Caco-2 (cell line): Measurements from ENCODE around the gene GPR107. TPM values are rescaled to one million over a fixed set of nuclear protein-coding genes. Genes with fewer than 3 reads are reported as not detected.

Experiments used
- BruUV-seq: library from RNA; stranded (reverse); fragments of 400-500 nt; replicated peaks from 2 replicates; lab custom pipeline; 2021; lab: Mats Ljungman, UMichigan
- CTCF ChIA-PET: fragments of 300-600 bp; sonication (Branson Sonifier 250); formaldehyde crosslinking; loops from one replicate; lab custom pipeline; 2022; ENCODE audit warnings: antibody characterized with exemption; lab: Charles Lee
- POLR2A ChIA-PET: fragments of 300-600 bp; sonication (Branson Sonifier 250); formaldehyde crosslinking; loops from one replicate; lab custom pipeline; 2022; ENCODE audit warnings: antibody characterized with exemption; lab: Charles Lee
- DNase-seq, 2 experiments: peaks; one replicate each; pipeline versions ENCODE4 v3.0.0 to v3.0.0-alpha.2; 2020 to 2022
- H3K27me3 ChIP-seq: replicated peaks from 2 replicates; pipeline ENCODE4 v1.6.0; 2011; ENCODE audit warnings: low read length; ENCODE audit not compliant: control insufficient read depth, insufficient read depth
- H3K36me3 ChIP-seq: 2 replicates; pipeline ENCODE4 v1.5.1; 2011; ENCODE audit warnings: low read length; ENCODE audit not compliant: control insufficient read depth, insufficient read depth
- H3K4me1 ChIP-seq: fragments of 250-450 bp; sonication (Bioruptor Pico); 2 replicates; pipeline ENCODE4 v1.5.1; 2020; ENCODE audit warnings: mild to moderate bottlenecking
- H3K4me3 ChIP-seq: 2 replicates; pipeline ENCODE4 v1.5.1; 2011; ENCODE audit warnings: low read depth, mild to moderate bottlenecking, control low read depth, low read length
- H3K9me3 ChIP-seq: fragments of 250-450 bp; sonication (Bioruptor Pico); 2 replicates; pipeline ENCODE4 v1.5.1; 2020; ENCODE audit warnings: mild to moderate bottlenecking, moderate library complexity
- H3K27ac Mint-ChIP-seq: one replicate; pipeline ENCODE4 v1.8.0; 2022; ENCODE audit warnings: mixed read lengths; ENCODE audit not compliant: unreplicated experiment
- H3K27me3 Mint-ChIP-seq: one replicate; pipeline ENCODE4 v1.8.0; 2022; ENCODE audit warnings: mixed read lengths; ENCODE audit not compliant: insufficient read depth, unreplicated experiment
- H3K36me3 Mint-ChIP-seq: one replicate; pipeline ENCODE4 v1.8.0; 2022; ENCODE audit warnings: mild to moderate bottlenecking, mixed read lengths; ENCODE audit not compliant: insufficient read depth, unreplicated experiment
- H3K4me1 Mint-ChIP-seq: one replicate; pipeline ENCODE4 v1.8.0; 2022; ENCODE audit warnings: low read depth, mixed read lengths; ENCODE audit not compliant: unreplicated experiment
- H3K4me3 Mint-ChIP-seq: one replicate; pipeline ENCODE4 v1.8.0; 2022; ENCODE audit warnings: mild to moderate bottlenecking, moderate library complexity, mixed read lengths; ENCODE audit not compliant: unreplicated experiment
- H3K9me3 Mint-ChIP-seq: one replicate; pipeline ENCODE4 v1.8.0; 2022; ENCODE audit warnings: mixed read lengths; ENCODE audit not compliant: unreplicated experiment
- CTCF ChIP-seq, 2 experiments: fragments of 200-600 bp in 1 of 2; IDR thresholded peaks; 1 replicate in 1 of 2; 2 replicates in 1 of 2; pipeline versions ENCODE4 v1.5.1 to v1.8.0; 2011 to 2022; ENCODE audit warnings: antibody characterized with exemption in 1 of 2, control low read depth in 1 of 2, inconsistent platforms in 1 of 2, low read depth in 1 of 2, low read length in 1 of 2, mild to moderate bottlenecking in 1 of 2, moderate library complexity in 1 of 2; ENCODE audit not compliant: insufficient read depth in 1 of 2, severe bottlenecking in 1 of 2, unreplicated experiment in 1 of 2
- intact Hi-C: fragments of 100-400 bp; cut with micrococcal nuclease; formaldehyde crosslinking; loops from one replicate; pipeline ENCODE4 v1.10.0; 2022; ENCODE audit not compliant: unreplicated experiment
- total RNA-seq: library from RNA; stranded (reverse); gene quantifications from 2 replicates; pipeline ENCODE4 v1.2.3, GENCODE V29; 2022

GPR107 gene
- total RNA-seq, 1 experiment from 2014 or later = 53.1 TPM

- Mint-ChIP-seq H3K27me3 (no peaks in the 10 kb centered on the region), H3K36me3 (peaks cover 57% of the 10 kb centered on the region), H3K9me3 (no peaks in the 10 kb centered on the region), H3K4me1 (no peaks in the 10 kb centered on the region), H3K27ac (no peak overlapping the region), H3K4me3 (no peak overlapping the region)
- Histone ChIP-seq H3K9me3 (no peaks in the 10 kb centered on the region), H3K4me3 (no peak overlapping the region), H3K27me3 (no peaks in the 10 kb centered on the region), H3K4me1 (no peaks in the 10 kb centered on the region), H3K36me3 (no peaks in the 10 kb centered on the region)
- intact Hi-C loops = no loop called here
- no peak for DNase-seq
- CTCF ChIA-PET = interaction anchor here (0.7 kb wide), 1 partner anchor 367 kb away, joined by 4 read pairs; no protein-coding TSS in a partner anchor
- POLR2A ChIA-PET = no interaction called here
- no peak for TF ChIP-seq CTCF (IDR thresholded peaks at IDR 0.05; ENCODE audit: insufficient read depth in 1 of 2, low read depth in 1 of 2, low read length in 1 of 2, severe bottlenecking in 1 of 2, unreplicated experiment in 1 of 2)
- no TSS peak for BruUV-seq
These were observed 73.2 kb downstream of the GPR107 start for GRCh38 chr9:130126721-130127433.

GRCh38 chr9:130128251-130128650 is 74.5 kb downstream of the GPR107 start:
- H3K4me1 Mint-ChIP-seq = no peaks in the 10 kb centered on the region
- no peaks in the 10 kb centered on the region for H3K27me3 Mint-ChIP-seq
- TF ChIP-seq CTCF (IDR thresholded peaks at IDR 0.05; ENCODE audit: insufficient read depth in 1 of 2, low read depth in 1 of 2, low read length in 1 of 2, severe bottlenecking in 1 of 2, unreplicated experiment in 1 of 2) = no peak
- no peaks in the 10 kb centered on the region for H3K9me3 Mint-ChIP-seq
- H3K27ac Mint-ChIP-seq = no peak overlapping the region
- Histone ChIP-seq H3K4me1 (no peaks in the 10 kb centered on the region), H3K9me3 (no peaks in the 10 kb centered on the region), H3K36me3 (no peaks in the 10 kb centered on the region), H3K4me3 (no peak overlapping the region), H3K27me3 (no peaks in the 10 kb centered on the region)
- DNase-seq = no peak
- intact Hi-C loops = no loop called here
- H3K4me3 Mint-ChIP-seq = no peak overlapping the region
- no TSS peak for BruUV-seq
- ChIA-PET POLR2A (no interaction called here), CTCF (no interaction called here)
- peaks cover 46% of the 10 kb centered on the region for H3K36me3 Mint-ChIP-seq

GRCh38 chr9:130128733-130129431 is 75.2 kb downstream of the GPR107 start:
- no peaks in the 10 kb centered on the region for H3K9me3 ChIP-seq
- no peaks in the 10 kb centered on the region for H3K4me1 Mint-ChIP-seq
- H3K36me3 Mint-ChIP-seq = peaks cover 46% of the 10 kb centered on the region
- H3K27me3 Mint-ChIP-seq = no peaks in the 10 kb centered on the region
- no peaks in the 10 kb centered on the region for H3K27me3 ChIP-seq
- H3K4me3 ChIP-seq = no peak overlapping the region
- ChIA-PET POLR2A (no interaction called here), CTCF (no interaction called here)
- H3K36me3 ChIP-seq = no peaks in the 10 kb centered on the region
- no peak for TF ChIP-seq CTCF (IDR thresholded peaks at IDR 0.05; ENCODE audit: insufficient read depth in 1 of 2, low read depth in 1 of 2, low read length in 1 of 2, severe bottlenecking in 1 of 2, unreplicated experiment in 1 of 2)
- no peak for DNase-seq
- intact Hi-C loops = no loop called here
- H3K27ac Mint-ChIP-seq = no peak overlapping the region
- BruUV-seq = no TSS peak
- H3K4me1 ChIP-seq = no peaks in the 10 kb centered on the region
- no peak overlapping the region for H3K4me3 Mint-ChIP-seq
- H3K9me3 Mint-ChIP-seq = no peaks in the 10 kb centered on the region
